Uterus (tissue), 2 donors: ENCODE measurements around the gene MAPK11.

ENCODE experiments used
- POLR2A ChIP-seq, 2 donors: fragments of 450-650 bp; IDR thresholded peaks; one replicate each; pipeline ENCODE4 v1.6.1; 2016; ENCODE audit warnings: antibody characterized with exemption in 2 of 2, mild to moderate bottlenecking in 1 of 2, moderate library complexity in 1 of 2
- TF ChIP-seq, protein P1 (sequence below), 4 experiments: fragments of 200-600 bp in 2 of 4; fragments of 450-650 bp in 2 of 4; sonication (generic) in 2 of 4; IDR thresholded peaks; one replicate each; pipeline ENCODE4 v1.5.1; 2016 to 2019; ENCODE audit warnings: antibody characterized with exemption in 4 of 4, mild to moderate bottlenecking in 2 of 4, moderate library complexity in 1 of 4

DNA sequence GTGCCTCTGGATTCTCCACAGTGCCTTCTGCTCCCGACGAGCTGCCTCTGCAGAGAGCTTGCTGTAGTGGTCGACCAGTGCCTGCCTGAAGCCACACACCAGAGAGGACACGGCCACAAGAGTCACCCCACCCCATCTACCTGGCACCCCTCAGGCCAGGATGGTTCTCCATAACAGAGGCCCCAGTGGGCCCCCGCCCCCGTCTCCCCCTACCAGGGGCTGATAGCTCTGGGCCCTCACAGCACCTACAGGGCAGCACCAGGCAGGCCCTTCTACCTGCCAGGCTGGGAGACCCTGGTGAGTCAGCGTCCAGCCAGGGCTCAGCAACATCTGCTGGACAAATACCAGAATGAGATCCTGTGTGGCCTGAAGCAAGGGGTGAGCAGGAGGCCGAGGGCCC, 47.7 kb downstream of the MAPK11 start:
- TF ChIP-seq, protein P1, sequence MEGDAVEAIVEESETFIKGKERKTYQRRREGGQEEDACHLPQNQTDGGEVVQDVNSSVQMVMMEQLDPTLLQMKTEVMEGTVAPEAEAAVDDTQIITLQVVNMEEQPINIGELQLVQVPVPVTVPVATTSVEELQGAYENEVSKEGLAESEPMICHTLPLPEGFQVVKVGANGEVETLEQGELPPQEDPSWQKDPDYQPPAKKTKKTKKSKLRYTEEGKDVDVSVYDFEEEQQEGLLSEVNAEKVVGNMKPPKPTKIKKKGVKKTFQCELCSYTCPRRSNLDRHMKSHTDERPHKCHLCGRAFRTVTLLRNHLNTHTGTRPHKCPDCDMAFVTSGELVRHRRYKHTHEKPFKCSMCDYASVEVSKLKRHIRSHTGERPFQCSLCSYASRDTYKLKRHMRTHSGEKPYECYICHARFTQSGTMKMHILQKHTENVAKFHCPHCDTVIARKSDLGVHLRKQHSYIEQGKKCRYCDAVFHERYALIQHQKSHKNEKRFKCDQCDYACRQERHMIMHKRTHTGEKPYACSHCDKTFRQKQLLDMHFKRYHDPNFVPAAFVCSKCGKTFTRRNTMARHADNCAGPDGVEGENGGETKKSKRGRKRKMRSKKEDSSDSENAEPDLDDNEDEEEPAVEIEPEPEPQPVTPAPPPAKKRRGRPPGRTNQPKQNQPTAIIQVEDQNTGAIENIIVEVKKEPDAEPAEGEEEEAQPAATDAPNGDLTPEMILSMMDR (IDR thresholded peaks at IDR 0.05) = no peak
- no peak for TF ChIP-seq POLR2A (IDR thresholded peaks at IDR 0.05)
